ENCODE results near the gene HRAS.
A peak's percentile ranks its signal among the peaks of the same experiment; 100 is the strongest.
"Not testable (repeated sequence)": the region's sequence is repeated elsewhere in the genome, so short reads cannot be mapped to it uniquely, and the experiment has no call there.

HRAS gene

DNA sequence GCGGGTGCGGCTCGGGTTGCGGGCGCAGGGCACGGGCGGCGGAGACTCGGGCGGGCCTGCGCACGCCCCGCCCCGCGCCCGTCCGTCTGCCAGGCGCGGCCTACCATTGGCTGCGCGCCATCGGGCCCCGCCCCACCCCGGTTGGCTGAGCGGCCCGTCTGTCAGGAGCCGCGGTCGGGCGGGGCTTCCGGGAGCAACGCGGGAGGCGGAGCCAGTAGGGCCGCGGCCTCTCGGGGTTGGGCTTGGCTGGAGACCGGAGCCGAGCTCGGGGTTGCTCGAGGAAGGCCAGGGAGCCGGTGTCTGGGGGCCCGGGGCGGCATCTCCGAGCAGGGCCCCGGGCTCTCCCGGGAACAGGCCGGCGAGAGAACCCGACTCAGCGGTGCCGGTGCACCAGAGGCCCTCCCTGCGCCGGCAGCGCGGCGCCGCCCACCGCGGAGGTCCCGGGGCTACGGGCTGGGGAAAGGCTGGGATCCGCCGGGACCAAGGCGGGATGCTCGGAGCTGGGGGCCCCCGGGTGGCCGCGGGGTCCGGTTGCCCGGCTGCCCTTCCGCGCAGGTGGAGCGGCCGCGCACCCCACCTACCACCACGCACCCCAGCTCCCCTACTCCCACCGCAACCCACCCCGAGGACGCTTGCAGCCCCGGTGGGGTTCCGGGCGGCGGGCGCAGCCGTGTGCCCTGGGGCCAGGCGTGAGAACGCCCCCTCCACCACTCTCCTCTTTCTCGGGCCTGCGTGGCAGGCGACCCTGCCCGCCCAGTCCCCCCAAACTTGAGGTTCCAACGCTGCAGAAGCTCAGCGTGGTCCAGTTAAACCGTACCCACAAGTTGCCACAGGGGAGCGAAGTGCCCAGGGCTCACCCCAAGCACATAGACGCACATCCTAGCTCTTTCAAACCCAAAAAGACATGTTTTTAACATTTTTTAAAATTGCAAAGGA is at the start of gene HRAS:
Gene HRAS, minus strand, starts transcription at position 58 of the 936 bp plus-strand sequence.
- DNase-seq = peak; percentile 54

DNA sequence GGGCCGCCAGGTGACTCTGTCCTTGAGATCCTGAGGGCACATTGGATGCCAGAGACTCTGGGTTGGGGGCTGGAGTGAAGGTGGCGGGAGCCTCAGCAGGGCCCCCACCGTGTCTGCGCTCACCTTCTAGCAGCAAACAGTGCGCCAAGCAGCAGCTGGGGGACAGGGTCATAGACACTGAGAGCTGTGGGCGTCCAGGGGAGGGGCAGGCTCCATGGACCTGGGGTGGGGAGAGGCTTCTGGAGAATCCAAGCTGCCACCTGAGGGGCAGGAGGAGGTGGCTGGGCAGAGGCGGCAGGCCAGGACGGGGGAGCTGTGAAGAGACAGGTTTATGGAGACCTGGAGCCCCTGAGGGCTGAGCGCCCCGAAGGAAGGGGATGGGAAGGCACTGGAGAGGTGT is 48.9 kb upstream of the HRAS start:
- no peak for DNase-seq

DNA sequence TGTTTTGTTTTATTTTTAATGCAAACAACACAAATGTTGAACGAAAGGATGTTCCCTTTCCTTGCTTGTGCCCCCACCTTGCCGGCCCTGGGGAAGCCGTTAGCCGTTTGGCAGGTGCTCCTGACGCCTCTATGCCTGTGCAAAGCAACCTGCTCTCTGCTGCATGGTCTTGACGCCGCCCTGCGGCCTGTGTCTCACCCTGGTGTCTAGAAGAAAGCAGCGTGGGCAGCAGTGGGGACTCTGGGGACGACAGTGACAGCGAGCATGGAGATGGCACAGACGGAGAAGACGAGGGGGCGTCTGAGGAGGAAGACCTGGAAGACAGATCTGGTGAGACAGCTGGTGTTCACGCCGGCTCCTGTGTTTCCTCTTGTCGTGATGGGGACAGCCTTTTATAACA is 46.4 kb upstream of the HRAS start:
- DNase-seq = no peak

DNA sequence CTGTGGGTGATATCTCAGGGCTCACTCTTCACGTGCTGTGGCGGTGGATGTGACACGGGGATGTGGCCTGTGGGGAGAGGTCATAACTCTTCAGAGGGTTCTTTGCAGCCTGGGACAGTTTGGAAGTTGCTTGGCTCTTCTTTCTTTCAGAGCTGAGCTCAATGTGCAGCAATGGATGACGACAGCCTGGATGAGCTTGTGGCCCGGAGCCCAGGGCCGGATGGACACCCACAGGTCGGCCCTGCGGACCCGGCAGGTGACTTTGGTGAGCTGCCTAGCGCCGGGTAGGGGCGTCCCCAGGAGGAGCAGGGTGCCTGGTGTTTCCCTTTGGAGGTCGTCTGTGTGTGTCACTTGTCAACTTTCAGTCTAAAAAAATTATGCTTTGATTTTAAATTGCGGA is 46.0 kb upstream of the HRAS start:
- DNase-seq = no peak

DNA sequence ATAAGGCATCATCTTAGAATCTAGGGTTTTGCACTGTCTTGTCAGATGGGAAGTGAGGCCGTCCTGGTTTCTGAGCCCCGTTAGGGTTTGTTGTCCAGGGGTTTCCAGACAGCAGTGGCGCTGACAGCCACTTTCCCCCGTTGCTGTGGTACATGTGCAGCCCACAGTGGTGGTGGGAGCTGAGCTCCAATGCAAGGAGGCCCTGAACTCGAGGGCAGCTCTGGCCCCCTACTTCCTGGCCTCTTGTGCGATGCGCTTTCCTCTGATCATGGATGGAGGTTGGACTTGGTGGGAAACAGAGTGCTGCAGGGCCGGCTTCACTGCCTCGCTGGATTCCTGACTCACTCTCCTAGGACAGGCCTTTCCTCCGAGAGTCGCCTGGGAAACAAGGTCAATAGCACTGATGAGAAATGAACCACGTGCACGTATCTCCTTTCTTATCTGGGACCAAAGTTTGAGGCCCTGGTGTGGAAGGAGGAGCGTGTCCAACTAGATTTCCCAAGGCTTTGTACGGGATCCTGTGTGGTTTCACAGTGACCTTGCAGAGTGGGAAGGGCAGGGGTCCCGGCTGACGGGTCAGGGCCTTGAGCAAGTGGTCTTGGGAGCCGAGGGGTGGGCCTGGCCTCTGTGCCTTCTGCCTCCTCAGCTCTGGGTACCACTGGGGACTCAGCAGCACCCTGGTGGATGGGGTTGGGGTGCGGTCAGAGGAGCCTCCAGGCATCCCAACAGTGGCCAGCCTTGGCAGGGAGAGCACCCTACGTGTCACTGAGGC is 44.6 kb upstream of the HRAS start:
- DNase-seq = no peak

DNA sequence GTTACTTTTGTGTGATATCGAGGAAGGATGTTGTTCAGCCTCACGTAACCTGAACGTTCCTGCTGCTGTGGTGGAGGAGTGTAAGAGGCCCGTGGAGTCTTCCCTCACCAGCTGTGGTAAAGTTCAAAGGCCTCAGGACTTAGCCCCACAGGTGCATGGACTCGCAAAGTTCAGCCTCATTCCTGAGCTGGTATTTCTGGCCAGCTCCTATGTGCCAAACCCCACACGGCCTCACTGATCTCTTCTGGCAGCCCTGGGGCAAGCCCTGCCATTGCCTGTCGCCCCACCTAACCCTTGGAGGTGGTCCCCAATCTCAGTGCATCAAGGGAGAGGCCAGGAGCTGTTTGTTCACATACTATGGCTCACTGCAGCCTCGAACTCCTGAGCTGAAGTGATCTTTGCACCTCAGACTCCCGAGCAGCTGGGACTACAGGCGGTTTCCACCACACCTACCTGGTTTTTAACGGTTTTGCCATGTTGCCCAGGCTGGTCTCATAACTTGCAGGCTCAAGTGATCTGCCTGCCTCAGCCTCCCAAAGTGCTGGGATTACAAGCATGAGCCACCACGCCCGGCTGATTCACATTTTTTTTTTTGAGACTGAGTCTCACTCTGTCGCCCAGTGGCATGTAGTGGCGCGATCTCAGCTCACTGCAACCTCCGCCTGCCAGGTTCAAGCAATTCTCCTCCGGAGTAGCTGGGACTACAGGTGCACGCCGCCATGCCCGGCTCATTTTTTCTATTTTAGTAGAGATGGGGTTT is 43.1 kb upstream of the HRAS start:
- no peak for DNase-seq

DNA sequence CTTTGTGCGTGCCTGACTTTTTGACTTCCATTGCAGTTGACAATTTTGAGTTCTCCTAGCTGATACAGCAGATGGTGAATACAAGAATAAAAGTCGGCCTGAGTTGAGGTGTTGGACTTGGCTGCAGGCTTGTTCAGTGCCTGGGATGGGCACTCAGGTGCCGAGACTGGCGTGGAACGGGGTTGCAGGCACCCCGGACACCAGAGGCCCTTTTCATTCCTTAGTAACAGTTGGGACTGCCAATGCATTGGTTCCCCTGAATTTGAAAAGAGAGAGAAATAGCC is 42.2 kb upstream of the HRAS start:
- no peak for DNase-seq

DNA sequence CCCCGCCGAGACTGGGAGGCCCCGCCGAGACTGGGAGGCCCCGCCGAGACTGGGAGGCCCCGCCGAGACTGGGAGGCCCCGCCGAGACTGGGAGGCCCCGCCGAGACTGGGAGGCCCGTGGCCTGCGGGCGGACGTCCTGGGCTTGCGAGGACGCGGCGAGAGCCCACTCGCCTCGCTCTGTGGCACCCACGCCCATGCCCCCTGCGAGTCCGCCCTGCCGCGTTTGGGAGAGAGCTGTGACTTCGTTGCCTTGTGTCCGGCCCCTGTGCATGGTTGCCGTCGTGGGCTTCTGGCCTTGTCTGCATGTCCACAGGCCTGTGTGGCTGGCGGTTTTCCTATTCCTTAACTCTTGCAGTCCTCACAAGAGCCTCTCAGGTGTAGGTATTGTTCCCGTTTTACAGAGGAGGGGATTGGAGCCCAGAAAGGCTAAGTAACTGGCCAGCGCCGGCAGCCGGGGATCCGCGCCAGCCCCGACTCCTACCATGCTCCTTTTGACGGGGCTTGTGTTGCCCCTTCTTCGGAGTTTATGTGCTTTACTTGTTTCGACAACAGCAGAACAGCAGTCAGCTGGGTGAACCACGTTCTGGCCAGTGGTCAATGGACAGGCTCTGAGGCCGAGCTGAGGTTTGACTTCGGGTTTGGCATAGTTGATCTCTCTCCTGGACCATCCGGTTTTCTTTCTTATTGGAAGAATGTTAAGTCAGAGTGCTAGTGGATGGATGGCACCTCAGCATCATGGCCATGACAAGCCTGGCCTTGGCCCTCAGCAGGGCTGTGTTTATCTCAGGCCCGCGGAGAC is 41.6 kb upstream of the HRAS start:
- DNase-seq = no peak

DNA sequence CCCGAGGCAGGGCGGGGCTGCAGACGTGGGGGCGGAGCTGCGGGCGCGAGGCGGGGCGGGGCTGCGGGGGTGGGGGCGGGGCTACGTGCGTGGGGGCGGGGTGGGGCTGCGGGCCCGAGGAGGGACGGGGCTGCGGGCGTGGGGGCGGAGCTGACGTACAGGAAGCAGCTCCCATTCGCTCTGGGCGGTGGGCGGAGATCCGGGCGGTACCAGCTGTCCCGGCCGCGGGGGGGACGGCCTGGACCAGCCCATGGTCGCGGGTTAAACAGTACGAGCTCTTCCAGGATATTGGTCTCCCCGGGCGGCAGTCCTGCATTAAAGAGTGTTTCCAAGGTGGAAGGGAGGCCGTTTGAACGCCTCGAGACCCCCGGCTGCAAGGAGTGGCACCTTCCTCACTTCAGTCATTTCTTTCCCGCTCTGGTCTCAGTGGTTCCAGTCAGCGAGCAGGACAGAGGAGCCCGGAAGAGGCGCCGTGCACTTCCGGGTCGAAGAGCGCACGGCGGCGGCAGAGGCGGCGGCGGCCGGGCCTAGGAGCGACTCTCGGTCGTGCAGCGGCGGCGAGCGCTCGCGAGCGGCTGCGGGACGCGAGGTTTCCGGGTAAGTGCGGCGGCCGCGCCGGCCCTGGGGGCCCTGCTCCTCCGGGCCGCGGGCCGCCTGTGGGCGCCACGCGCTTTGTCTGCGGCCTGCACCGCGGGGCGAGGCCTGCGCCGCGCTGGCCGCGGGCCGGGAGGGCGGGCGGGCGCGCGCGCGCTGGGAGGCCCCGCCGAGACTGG is 40.8 kb upstream of the HRAS start, which contains the start of gene PHRF1:
Gene PHRF1, plus strand, starts transcription at position 475 of the 773 bp plus-strand sequence. CDS start 5,043 bp downstream, outside the sequence.
- DNase-seq = peak; percentile 58

DNA sequence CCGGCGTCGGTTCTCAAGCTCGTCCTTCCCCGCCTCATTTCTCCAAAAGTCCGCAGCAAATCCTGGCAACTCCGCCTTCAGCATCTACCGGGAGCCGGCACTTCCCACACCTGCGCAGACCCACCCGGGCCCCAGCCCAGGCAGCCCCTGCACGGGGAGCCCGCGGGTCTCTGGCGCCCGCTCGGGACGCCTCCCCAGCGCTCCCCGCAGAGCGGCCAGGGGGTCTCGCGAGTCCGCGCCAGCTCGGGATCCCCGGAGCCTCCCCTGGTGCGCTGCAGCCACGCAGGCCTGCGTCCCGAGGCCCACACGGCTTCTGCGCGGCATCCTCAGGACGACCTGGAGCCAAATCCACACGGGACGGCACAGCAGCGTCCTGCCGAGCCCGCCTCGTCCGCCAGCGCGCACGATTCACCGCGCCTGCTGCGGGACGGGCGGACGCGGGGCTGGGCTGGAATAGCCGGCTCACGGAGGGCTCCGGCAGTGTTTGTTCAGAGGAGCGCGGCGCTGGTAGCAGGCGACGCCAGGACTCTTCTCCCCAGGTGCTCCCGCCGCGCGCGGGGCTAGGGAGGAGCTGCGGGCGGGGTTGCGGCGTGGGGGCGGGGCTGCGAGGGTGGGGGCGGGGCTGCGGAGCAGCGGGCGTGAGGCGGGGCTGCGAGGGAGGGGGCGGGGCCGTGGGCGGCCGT is 40.1 kb upstream of the HRAS start:
- DNase-seq = no peak

DNA sequence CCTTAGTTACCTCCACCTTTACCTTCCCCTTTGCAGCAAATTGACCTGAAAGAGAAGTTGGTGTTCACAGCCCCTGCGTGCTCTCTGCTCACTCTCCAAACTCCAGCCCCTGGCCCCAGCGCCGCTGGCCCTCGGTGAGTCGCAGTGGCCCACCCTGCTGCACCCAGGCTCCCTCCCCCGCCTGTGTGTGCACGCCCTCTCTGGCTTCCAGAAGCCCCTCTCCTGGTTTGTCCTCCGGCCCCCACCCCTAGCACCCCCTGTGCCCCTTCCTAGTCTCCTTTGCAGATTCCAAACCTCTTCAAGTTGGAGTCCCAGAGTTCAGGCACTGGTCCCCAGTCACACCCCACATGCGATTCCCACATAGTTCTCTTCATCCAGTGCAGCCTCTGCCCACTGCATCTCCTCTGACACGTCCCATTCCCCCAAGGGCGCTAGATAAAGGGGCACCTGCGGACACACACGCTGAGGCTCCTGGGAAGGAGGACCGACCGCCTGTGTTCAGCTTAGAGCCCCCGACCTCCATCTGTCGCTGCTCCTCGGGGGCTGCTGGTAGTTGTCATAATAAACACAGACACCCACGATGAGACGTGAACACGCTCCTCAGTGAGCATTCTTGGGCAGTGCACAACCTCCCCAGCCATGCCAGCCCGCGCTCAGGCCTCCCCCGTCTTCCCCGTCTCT is 39.4 kb upstream of the HRAS start:
- DNase-seq = no peak

DNA sequence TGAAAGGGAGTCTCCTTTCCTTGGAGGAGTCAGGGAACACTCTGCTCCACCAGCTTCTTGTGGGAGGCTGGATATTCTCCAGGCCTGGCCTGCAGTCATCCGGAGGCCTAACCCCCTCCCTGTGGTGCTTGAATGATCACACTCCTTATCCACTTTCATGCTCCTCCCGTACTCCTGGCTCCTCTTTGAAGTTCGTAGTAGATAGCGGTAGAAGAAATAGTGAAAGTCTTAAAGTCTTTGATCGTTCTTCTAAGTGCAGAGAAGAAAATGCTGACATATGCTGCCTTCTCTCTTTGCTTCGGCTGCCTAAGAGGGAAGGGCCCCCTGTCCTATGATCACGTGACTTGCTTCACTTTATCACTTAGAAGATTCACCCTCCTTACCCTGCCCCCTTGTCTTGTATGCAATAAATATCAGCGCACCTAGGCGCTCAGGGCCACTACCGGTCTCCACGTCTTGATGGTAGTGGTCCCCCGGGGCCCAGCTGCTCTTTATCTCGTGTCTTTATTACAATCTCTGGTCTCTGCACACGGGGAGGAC is 38.7 kb upstream of the HRAS start:
- not testable (repeated sequence) for DNase-seq

DNA sequence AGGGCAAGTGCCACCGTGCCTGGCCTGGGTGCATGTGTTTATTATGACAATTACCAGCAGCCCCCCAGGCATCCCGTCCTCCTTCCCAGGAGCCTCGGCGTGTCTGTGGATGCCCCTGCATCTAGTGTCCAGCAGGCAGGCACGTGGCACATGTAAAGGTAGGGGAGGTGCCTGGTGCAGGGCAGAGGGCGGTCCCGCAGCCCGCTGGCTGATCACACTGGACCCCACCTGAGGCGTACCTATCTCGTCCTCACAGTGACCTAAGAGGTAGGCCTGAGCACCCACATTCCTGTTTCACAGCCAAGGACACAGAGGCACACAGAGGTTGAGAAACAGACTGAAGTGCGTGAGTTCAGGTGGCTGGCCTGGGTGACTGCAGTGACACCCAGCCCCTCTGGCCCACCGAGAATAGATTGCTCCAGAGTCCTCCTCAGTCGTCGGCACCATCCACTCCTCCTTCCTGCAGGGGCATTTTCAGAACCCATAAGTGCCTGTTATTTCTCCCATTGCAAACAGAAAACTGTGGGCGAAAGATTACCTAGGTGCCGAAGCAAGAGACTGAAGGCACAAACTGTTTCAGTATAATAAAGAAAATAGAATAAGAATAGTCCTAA is 37.9 kb upstream of the HRAS start:
- DNase-seq = no peak

DNA sequence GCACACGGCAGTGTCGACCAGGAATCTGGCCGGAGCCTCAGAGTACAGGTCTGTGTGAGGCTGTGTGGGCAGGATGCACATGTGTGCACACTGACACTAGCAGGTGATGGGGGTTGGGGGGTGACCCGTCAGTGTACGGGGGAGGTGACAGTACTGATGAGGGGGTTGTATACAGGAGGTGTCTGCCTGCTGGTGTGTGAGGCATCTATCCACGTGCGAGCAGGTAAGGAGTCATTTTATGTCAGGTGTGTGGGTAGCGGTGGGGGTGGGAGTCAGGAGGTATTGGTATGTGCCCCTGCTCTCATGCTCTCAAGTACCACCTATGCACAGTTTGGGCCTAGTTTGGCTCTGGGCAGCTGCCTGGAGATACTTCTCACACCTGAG is 36.4 kb upstream of the HRAS start:
- DNase-seq = no peak

DNA sequence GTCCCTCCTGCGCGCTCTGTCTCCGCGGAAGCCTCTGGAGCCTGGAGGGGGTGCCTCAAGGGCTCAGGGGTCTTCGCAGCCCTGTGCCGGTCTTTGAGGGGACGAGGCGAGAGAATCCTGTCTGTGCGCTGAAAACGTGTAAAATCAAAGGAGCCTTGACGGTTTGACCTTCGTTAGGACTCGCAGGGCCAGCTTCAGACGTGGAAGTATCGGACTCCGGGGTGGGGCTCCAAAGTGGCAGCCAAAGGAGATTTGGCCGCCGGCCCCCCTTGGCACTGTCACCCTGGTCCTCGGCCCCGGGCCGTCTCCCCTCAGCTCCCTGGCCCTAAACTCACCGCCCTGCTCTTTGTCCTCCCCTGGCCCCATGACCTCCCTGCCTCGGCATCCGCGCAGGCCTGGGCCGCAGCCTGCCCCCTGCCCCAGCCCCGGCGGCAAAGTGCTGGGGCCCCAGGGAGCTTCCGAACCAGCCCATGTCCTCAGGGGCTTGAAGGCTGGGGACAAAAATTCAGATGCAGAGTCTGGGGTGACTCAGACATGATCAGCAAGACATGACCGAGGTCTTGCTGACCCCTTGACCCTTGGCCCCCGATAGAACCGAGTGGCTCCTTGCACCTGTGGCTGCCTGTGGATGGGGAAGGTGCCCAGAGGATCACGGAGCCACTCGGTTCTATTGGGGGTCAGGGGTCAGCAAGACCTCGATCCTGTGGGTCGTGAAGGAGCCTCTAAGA is 33.9 kb upstream of the HRAS start:
- DNase-seq = no peak

DNA sequence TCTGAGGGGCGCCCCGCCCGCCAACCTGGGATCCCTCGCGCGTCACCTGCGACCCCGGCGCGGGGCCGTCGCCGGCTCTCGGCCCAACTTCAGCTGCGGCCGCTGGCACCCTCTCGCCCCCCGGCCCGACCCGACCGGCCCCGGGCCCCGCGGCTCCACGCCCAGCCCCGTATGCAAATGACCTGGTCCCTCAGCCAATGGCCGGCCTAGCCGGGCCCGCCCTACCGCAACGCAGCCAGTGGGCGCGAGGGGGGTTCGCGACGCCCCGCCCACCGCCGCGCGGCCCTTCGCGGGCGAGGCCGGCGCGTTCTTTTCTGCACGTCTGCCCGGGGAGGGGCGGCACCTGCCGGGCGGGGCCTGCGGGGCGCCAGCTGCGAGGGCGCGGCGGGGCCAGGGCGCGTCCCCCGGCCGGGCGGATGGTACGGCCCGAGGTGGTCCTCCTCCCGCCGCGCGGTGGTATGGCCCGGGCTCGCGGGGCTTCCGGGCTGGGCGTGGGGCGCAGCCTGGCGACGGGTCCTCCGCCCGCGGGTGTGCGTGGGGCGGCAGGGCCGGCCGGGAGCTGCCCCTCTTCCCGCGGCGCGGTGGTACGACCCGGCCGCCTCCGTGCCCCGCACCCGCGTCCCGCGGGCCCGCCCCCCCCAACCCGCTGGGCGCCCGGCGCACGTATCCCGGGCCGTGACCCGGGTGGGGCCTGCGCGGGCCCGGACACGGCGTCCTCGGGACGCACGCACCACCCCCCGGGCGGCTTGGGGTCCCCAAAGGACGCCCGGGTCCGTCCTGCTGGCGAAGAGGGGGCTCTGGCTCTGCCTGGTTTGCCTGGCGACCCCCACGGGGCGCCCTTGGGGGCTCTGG is 33.2 kb upstream of the HRAS start:
- peak; percentile 68 for DNase-seq

DNA sequence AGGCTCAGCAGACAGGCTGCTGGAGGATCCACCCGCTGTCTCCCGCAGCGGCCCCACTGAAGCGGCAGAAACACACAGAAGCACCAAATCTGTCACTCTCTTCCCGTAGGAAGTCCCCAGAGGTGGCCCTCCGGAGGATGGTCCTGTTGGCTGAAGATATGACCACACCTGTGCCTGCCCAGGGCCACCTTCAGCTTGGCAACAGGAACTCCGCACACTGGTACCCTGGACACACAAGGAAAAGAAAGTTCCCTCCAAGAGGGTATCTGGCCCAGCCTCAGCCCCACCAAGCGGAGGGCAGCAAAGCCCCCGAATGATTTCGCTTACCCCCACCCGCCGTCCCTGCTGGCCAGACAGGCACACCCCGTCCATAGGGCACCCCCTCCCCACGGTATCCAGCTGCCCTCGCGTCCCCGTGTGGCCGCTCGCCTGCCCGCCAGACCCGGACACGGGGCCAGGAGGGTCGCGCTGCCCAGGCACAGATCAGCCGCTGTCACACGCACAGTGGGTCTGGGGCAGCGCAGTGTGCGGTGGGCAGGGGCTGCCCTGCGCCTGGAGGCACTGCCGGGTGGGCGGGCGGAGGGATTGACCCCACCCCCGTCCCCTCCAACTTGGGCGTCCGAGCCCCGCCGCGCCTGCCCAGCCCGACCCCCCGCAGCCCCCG is 32.4 kb upstream of the HRAS start:
- DNase-seq = no peak

Data from DMS 273 treated with DMSO at 0.1 percent for 48 hours (cell line).